ENCODE results near the gene SLC26A1.

GRCh38 chr4:1040344-1041146 lies 47.3 kb upstream of the SLC26A1 start:
- TF ChIP-seq EZH2 (IDR thresholded peaks at IDR 0.05) (no peak), CTCF (IDR thresholded peaks at IDR 0.05) (no peak), EZH2phosphoT487 (IDR thresholded peaks at IDR 0.05) (no peak)
